CD4-positive, alpha-beta T cell treated with Interleukin-15 for 1 hour (primary cell): ENCODE measurements around the gene GNG2.
A peak's percentile ranks its signal among the peaks of the same experiment; 100 is the strongest.

Source experiments
- DNase-seq: peaks from one replicate; pipeline ENCODE4 v3.0.0-alpha.2; 2020

Gene GNG2

DNA sequence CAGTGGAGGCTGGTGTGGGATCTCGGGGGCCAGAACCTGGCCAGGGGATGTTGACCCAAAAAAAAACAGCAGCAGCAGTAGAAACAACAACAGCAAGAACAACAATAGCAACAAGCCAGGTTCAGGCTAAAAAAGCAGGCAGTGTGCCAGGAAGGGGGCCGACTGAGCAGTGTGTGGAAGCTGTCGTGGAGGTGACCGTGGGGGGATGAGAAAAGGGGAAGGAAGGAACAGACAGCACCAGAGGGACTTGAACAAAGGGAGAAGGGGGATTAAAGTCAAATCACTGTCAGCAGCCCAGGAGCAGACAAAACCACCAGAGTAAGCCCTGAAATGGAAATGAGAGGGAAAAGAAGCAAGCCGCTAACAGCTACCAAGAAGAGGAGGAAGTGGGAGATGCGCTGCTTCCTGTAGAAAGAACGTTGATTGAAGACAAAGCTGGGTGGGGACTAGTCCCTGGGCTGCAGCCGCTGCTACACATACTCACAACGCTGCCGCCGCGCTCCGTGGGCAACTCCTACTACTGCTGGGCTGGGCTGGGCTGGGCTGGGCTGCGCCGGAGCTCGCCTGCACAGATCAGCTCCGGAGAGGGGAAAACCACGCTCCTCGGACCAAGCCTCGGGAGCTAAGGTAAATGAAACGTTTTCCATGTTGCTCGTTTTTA lies at the start of gene GNG2:
Gene GNG2 (plus strand): TSS at position 449 of the 661 bp plus-strand sequence. CDS start 90,067 bp downstream, outside the sequence.
- DNase-seq, result peak; percentile 89

GRCh38 chr14:51811706-51812105 lies 48.7 kb upstream of the GNG2 start:
- no peak for DNase-seq

DNA sequence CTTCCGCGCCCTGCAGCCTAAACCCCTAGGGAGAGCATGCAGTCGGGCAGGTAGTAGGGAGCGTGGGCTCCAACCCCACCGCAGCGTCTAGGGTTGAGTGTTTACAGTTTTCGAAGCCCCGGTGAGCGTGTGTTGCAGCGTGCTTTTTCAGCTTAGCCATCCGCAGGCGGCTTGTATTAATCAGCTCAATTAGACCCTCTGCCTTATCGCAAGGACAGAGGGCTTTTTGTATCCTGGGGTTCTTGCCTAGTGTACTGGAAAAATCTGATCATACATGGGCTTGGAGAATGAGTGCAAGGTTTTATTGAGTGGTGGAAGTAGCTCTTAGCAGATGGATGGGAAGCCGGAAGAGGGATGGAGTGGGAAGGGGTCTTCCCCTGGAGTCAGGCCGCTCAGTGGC lies 44.4 kb upstream of the GNG2 start:
- no peak for DNase-seq

GRCh38 chr14:51817326-51817725 lies 43.1 kb upstream of the GNG2 start:
- DNase-seq, result no peak

GRCh38 chr14:51818748-51819380 lies 41.5 kb upstream of the GNG2 start:
- DNase-seq, result no peak

DNA sequence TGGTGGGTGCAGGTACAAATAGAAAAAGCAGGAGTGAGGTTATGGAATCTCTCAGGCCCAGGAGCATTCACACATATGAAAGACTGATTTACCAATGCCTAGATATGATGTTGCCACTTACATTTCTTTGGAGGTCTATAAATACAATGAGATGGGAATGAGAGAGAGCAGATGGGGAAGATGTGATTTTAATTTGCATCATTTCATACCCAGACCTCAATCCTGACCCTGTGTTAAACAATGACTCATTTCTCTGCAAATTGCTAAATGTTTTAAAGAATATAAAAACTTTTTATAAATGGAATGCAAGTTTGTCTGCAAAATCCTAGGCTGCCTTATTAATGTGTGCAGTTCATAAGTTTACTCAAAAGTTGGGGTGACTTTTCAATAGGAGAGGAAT lies 38.6 kb upstream of the GNG2 start:
- DNase-seq, result no peak

DNA sequence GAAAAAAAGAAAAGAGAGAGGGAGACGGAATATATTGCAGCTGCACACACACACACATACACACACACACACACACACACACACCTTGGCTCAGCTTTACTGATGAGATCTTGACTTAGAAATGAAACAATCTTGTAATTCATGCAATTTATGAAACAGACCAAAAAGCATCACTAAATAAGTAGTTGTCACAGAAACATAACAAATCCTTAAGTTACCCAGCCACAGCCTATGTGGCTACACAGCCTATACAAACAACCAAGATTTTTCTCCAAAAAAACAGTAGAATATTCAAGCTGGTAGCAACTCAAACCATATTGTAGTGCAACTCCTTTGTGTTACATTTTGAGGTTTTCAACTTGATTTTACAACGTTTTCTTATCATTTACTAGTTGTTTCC lies 37.9 kb upstream of the GNG2 start:
- no peak for DNase-seq

DNA sequence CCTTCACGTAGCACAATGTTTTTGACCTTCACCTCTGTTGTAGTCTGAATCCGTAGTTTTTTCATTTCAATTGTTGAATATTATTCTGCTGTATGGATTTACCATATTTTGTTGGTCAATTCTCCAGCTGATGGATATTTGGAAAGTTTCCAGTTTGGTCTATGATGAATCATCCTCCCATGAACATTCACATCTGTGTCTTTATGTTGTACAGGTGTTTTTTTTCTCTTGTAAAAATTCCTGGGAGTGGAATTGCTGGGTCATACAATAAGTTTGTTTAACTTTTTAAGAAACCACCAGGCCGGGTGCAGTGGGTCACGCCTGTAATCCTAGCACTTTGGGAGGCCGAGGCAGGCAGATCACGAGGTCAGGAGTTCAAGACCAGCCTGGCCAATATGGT lies 36.7 kb upstream of the GNG2 start:
- DNase-seq, result no peak

GRCh38 chr14:51824191-51824590 lies 36.2 kb upstream of the GNG2 start:
- no peak for DNase-seq

DNA sequence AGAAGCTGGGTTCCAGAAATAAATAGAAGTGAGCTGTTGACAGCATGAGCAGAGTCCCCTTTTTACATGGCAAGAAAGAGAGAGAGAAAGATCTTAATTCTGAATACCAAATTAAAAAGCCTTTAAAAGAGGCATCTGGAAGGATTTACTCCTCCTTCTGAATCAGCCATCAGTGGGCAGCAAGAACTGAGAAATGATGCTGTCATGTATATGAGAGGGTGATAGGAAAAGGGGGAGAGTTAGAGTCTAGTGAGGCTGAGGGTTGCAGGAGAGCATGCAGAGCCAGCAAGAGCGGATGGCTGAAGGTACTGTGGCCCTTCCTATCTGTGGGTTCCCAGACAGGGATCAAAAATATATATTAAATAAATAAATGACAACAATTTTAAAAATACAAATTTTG lies 34.5 kb upstream of the GNG2 start:
- no peak for DNase-seq

DNA sequence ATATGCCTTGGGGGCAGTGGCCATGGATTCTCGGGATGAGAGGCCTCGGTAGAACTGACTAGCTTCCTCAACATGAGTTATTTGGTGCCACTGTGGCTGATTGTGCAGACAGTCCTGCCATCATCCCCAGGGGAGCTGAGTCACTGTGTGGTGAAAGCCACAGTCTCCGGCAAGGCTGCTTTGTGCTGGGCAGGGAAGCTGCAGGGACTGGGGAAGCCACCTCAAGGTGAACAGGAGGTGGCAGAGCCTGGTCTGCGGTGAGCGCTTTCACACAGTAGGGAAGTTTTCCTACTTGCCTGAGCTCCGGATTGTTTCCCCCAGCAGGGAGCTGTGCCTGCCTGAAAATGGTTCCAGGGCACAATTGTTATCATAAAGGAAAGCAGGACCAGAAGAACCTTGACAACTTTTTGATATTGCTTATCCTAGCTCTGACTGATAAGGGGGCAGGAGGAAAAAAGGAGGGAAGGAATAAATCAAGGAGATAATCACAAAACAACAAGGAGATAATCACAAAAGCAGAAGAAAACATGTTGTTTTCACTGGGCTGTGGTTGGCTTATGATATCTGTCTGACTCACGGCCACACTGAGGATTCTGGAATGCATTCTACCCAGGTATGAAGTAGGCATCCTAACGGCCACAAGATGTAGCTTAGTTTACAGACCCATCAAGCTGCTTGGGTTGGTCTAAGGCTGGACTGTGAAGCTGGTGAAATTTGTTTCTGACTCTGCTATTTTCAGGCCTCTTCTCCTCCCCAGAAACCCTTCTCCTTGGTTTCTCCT lies 32.2 kb upstream of the GNG2 start:
- DNase-seq, result peak; percentile 78

- no peak for DNase-seq
These were observed 26.2 kb upstream of the GNG2 start for GRCh38 chr14:51834240-51834639.

GRCh38 chr14:51836417-51836816 lies 24.0 kb upstream of the GNG2 start:
- DNase-seq, result no peak

DNA sequence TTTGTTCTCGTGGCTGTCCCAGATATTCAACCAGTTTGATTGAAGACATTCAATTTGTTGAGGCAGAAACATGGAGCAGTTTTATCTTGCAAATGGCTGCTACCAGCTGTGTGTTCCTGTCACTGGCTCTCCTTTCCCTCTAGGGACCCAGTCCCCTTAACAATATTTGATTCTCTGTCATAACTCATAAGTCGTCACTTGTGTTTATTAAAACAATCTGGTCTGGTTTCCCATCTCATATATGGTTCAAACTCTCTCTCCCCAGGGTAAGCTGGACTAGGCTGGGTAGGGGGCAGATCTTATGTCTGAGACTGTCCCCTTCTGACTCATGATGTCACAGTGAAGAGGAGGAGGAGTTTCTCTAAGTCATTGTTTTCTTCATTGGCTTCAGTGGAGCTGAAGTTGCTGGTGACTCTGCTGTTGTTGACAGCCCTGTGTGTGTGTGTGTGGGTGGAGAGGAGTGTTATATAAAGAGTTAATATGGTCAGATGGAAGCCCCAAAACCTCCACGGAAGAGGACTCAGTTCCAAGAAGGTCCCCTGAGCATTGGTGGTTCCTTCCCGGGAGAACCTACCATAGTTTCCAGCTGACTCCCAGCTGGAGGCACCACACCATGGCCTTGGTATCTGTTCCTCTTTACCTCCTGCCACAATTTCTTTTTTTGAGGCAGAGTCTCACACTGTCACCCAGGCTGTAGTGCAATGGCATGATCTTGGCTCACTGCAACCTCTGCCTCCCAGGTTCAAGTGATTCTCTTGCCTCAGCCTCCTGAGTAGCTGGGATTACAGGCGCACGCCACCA lies 16.1 kb upstream of the GNG2 start:
- peak; percentile 66 for DNase-seq

- DNase-seq, result no peak
These were observed 14.6 kb upstream of the GNG2 start for GRCh38 chr14:51845811-51846210.

DNA sequence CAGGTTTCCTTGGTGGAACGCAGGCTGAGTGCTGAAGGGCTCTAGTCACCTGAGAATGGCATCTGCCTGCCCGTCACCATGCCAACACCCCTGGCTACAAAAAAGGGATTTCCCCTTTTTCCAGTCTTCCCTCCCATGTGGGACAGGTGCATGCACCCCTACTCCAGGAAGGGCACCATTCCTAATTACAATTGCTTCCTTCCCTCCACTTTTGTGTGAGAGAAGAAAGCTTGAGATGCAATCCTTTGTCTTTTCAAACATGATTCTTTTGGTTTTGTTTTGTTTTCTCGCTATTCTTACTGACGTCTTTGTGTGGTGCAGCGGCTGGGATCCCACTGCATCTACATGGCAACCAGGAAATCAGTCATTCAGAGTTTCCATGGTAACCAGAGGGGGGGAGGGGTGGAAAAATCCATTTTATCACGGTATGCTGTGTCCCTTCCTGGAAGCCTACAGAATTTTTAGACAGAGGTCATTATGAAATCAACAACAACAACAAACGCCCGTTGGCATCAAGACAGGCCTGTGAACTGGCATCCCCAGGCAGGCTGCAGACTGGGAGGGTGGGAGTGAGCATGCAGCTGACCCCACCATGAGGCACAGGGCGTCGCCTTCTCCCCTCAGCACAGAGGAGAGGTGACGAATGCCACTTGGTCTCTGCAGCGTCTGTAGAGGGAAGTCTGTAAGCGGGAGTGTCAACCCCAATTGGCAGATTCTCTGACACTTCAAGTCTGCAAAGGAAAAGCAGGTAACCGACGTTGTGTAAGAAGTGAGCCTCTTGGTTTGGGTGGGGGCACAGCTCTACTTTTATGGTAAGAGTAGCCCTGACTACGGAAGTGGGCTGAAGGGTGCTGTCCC lies 13.6 kb upstream of the GNG2 start:
- DNase-seq, result peak; percentile 97

- DNase-seq, result no peak
These were observed 13.0 kb upstream of the GNG2 start for GRCh38 chr14:51847489-51847796.

DNA sequence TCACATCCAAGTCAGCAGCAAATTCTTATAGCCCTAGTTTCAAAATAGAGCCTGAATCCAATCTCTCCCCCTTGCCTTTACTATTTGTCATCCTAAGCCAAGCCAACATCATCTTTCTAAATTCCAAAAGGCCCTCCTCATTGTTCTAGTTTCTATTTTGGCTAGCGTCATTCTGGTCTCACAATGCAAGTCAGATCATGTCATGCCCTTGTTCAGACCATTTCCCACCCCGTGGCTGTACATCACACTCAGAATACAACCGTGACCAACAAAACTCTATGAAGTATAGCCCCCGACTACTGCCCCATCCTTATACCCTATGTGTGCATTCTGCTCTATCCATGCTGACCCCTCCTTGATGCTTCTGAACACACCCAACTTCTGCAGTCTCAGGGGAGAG lies 12.3 kb upstream of the GNG2 start:
- no peak for DNase-seq

DNA sequence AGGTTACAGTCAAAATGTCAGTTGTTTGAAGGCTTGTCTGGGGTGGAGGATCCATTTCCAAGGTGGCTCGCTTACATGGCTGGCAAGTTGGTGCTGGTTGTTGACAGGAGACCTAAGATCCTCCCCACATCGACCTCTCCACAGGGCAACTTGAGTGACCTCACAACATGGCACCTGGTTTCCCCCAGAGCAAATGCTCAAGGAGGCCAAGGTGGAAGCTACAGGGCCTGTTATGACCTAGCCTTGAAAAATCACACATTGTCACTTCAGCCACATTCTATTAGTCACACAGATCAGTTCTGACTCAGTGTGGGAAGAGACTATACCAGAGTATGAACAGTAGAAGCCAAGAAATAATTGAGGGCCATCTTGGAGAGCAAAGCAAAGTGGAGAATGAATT lies 11.3 kb upstream of the GNG2 start:
- DNase-seq, result peak; percentile 39

- no peak for DNase-seq
These were observed 9.8 kb upstream of the GNG2 start for GRCh38 chr14:51850651-51851050.

GRCh38 chr14:51852541-51852940 lies 7.9 kb upstream of the GNG2 start:
- no peak for DNase-seq

- DNase-seq, result no peak
These were observed 5.2 kb upstream of the GNG2 start for GRCh38 chr14:51855234-51855633.
